C1 segment of cervical spinal cord (tissue), 14 donors: ENCODE data around the gene HOXB4.

ENCODE experiments used
- DNase-seq, 14 donors: peaks; one replicate each; lab custom pipeline; 2025; lab: John Stamatoyannopoulos, UW

HOXB4 gene

GRCh38 chr17:48530887-48531272 lies 47.3 kb downstream of the HOXB4 start, which contains the start of gene HOXB1:
Gene HOXB1, minus strand, starts transcription at chr17:48531011. Its CDS starts 107 bp downstream, at chr17:48530904.
- no peak for DNase-seq

GRCh38 chr17:48530208-48530886 lies 47.8 kb downstream of the HOXB4 start:
- DNase-seq, result no peak

- no peak for DNase-seq
Observed at GRCh38 chr17:48529683-48530009, 48.5 kb downstream of the HOXB4 start.

- DNase-seq, result no peak
Observed at GRCh38 chr17:48528936-48529682, 49.0 kb downstream of the HOXB4 start.

DNA sequence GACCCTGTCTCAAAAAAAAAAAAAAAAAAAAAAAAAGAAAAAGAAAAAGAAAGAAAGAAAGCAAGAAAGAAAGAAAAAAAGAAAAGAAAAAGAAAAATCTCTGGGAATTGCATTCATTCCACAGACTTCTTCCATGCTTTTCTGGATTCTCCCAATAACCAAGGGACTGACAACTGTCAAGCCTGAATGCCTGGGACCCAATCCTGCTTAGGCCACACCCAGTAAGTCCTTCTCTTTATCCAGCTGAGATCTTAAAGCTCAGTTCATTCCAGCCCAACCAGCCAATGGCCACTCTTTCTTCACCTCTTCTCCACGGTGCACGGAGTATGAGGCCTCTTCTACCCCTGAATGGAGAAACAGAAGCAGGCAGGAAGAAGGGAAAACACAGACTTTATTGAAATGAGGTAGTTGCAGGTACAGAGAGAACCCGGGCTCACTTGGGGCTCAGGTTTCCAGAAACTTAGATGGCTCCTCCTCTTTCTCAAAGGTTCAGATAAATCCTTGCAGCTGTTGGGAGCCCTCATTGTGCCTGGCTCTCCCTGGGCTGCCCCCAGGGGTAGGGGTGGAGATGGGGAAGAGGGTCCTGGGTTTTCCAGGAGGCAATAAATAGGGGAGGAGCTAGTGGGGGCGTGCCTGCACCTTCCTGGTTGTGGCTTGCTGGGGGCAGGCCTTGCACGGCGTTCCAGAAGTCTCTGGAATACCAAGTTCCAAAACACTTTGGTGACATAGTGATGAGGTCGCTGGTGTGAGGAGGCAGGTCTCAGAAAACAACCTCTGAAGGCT lies 49.8 kb downstream of the HOXB4 start:
- no peak for DNase-seq

GRCh38 chr17:48527547-48527932 lies 50.6 kb downstream of the HOXB4 start:
- no peak for DNase-seq

DNA sequence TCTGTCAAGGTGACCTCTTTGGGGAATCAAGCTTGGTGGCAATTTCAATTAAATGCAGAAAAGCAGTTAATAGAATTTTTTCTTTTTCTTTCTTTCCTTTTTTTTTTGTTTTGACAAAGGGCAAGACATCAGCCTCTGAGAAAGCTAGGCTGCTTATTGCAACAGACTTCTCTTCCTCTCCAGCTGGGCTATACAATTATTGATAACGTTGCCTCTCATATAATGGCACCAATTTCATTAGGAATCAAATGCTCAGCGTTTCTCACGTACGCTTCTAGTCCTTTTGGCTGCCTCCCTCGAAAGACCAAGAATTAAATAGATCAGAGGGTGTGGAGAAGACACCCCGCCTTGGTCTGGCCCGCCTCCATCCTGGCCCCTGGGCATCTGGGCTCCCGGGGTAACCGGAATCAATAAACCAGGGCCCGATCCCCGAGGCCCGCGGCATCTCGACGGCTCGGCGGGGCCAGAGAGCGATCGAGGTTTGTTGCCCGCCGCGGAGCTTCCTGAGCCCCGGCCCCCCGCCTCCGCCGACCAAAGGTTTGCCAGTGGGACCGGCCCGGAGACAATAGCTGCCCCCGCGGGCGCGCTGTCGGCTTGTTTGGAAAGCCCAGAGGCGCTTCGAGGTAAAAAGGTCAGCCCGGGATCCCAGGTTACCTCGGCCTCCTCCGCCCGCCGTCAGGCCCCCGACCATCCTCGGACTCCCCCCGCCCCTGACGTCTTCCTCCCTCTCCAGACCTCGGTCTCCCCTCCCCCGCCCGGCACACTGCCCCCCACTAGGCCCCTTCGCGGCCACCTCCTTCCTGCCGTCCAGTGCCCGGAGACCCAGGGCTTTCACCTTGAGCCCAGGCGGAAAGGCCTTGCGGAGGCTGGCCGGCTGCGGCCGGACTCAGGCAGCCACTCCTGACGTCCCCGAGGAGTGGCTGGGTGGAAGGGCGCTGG lies 51.3 kb downstream of the HOXB4 start:
- DNase-seq, result no peak
